Keratinocyte (primary cell): Measurements from ENCODE around the gene CENPS. TPM values are rescaled to one million over a fixed set of nuclear protein-coding genes. Genes with fewer than 3 reads are reported as not detected.
"Not testable (repeated sequence)": the region's sequence is repeated elsewhere in the genome, so short reads cannot be mapped to it uniquely, and the experiment has no call there.

Experiments
- DNase-seq: peaks from one replicate; pipeline ENCODE4 v3.0.0-alpha.2; 2011; ENCODE audit warnings: low read depth, missing footprints, low spot score
- FAIRE-seq: peaks from 2 replicates; lab custom pipeline; 2011; peaks lifted over from hg19 to GRCh38; lab: Jason Lieb, UNC
- H2AFZ ChIP-seq: 2 replicates; pipeline ENCODE4 v1.6.0; 2012; ENCODE audit warnings: low read length, control low read depth, inconsistent platforms; ENCODE audit not compliant: control insufficient read depth
- H3K27ac ChIP-seq: 2 replicates; pipeline ENCODE4 v1.5.1; 2011; ENCODE audit warnings: low read length; ENCODE audit not compliant: control insufficient read depth, insufficient read depth
- H3K27me3 ChIP-seq: 3 replicates; pipeline ENCODE4 v1.6.0; 2011; ENCODE audit warnings: low read length; ENCODE audit not compliant: control insufficient read depth, insufficient read depth; ENCODE audit errors: extremely low read depth
- H3K36me3 ChIP-seq, 2 experiments: 2 replicates in 1 of 2; 3 replicates in 1 of 2; pipeline ENCODE4 v1.5.1; 2011; ENCODE audit warnings: low read length in 2 of 2, mild to moderate bottlenecking in 1 of 2; ENCODE audit not compliant: control insufficient read depth in 2 of 2, insufficient read depth in 2 of 2; ENCODE audit errors: extremely low read depth in 1 of 2
- H3K4me1 ChIP-seq: 3 replicates; pipeline ENCODE4 v1.5.1; 2011; ENCODE audit warnings: low read length; ENCODE audit not compliant: control insufficient read depth, insufficient read depth; ENCODE audit errors: extremely low read depth
- H3K4me2 ChIP-seq: 3 replicates; pipeline ENCODE4 v1.6.0; 2011; ENCODE audit warnings: low read depth, low read length; ENCODE audit not compliant: control insufficient read depth, insufficient read depth; ENCODE audit errors: extremely low read depth
- H3K4me3 ChIP-seq, 3 experiments: fragments of 200-600 bp in 1 of 3; sonication (generic) in 1 of 3; 2 replicates in 2 of 3; 3 replicates in 1 of 3; pipeline ENCODE4 v1.5.1; 2011 to 2016; ENCODE audit warnings: low read length in 3 of 3, mild to moderate bottlenecking in 3 of 3, control low read depth in 2 of 3, inconsistent platforms in 1 of 3, low read depth in 1 of 3, mixed read lengths in 1 of 3, mixed run types in 1 of 3, moderate library complexity in 1 of 3; ENCODE audit not compliant: control insufficient read depth in 2 of 3, insufficient read depth in 2 of 3; ENCODE audit errors: extremely low read depth in 1 of 3
- H3K79me2 ChIP-seq: 2 replicates; pipeline ENCODE4 v1.6.0; 2012; ENCODE audit warnings: low read length; ENCODE audit not compliant: control insufficient read depth, insufficient read depth
- H3K9ac ChIP-seq: 3 replicates; pipeline ENCODE4 v1.6.0; 2011; ENCODE audit warnings: low read length; ENCODE audit not compliant: control insufficient read depth, insufficient read depth; ENCODE audit errors: extremely low read depth
- H3K9me1 ChIP-seq: 3 replicates; pipeline ENCODE4 v1.6.0; 2011; ENCODE audit warnings: low read length; ENCODE audit not compliant: control insufficient read depth, insufficient read depth; ENCODE audit errors: extremely low read depth
- H3K9me3 ChIP-seq: 2 replicates; pipeline ENCODE4 v1.5.1; 2012; ENCODE audit warnings: low read depth, low read length; ENCODE audit not compliant: control insufficient read depth
- H4K20me1 ChIP-seq: 3 replicates; pipeline ENCODE4 v1.6.0; 2011; ENCODE audit warnings: low read length; ENCODE audit not compliant: control insufficient read depth, insufficient read depth; ENCODE audit errors: extremely low read depth
- EZH2 ChIP-seq: IDR thresholded peaks from one replicate; pipeline ENCODE4 v1.6.1; 2012; ENCODE audit warnings: inconsistent platforms, mild to moderate bottlenecking, low read length, moderate library complexity
- dilution Hi-C: fragments of 300-500 bp; cut with MboI; formaldehyde crosslinking; loops from one replicate; pipeline ENCODE4 v1.7.0; 2020; ENCODE audit warnings: low sequenced_read_pairs; ENCODE audit not compliant: extremely low pct_ligation_motif_present
- polyA plus RNA-seq, 5 experiments: library from polyadenylated mRNA; depleted of rRNA in 3 of 5; stranded (reverse) in 3 of 5; stranded (forward) in 1 of 5; unstranded in 1 of 5; fragments of >200 nt; gene quantifications; 1 replicate in 1 of 5; 2 replicates in 3 of 5; 3 replicates in 1 of 5; pipeline versions ENCODE4 v1.2.1 to v1.2.3, GENCODE V29; 2011 to 2012; ENCODE audit warnings: missing spikeins in 2 of 5, low read depth in 1 of 5, low replicate concordance in 1 of 5
- TF ChIP-seq, protein P1 (sequence below), 3 experiments: IDR thresholded peaks in 1 of 3; conservative IDR thresholded peaks in 1 of 3; optimal IDR thresholded peaks in 1 of 3; 2 replicates in 2 of 3; 3 replicates in 1 of 3; pipeline versions ENCODE3 to v1.5.1; 2011; ENCODE audit warnings: low read length in 3 of 3, mild to moderate bottlenecking in 3 of 3, moderate library complexity in 2 of 3, control low read depth in 1 of 3, inconsistent platforms in 1 of 3; ENCODE audit not compliant: insufficient read depth in 2 of 3; ENCODE audit errors: extremely low read depth in 1 of 3

CENPS gene
- polyA plus RNA-seq, 1 donor (not counting 4 experiments of a cell fraction or from before 2014, with no cell fraction given) = 10.3 TPM

DNA sequence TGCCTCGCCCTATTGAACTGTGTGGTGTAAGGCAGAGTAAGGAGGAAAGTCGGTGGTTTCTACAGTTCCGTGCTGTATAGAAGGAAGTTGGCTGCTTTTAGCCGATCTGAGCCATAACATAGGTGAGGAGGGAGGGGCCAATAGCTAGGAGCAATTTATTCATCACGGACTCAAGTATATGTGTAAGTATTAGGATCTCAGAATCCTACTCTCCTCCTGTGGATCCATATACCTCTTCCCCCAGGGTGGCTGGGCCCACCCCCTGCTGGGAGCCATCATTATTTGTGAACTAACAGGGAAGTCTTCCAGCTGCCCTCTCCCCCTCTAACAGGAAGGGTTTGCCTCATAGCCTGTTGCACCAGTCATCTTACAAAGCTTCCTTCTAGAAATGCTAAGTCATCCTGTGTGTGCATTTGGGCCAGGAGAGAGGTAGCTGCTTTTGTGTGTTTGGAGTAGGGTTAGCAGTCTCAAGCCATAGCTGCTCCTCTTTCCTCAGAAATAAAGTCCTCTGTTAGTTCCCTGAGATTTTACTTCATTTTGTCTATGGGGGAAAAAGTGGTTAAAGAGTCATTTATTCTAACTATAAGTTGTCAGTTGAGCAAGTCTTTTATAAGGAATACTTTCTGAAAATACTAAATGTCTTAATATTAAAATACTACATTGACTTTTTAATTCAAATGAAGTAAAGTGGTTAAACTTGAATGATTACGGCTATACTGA is 14.9 kb upstream of the CENPS start:
- peaks cover 6% of the 10 kb centered on the region for H3K4me1 ChIP-seq
- no peaks in the 10 kb centered on the region for H3K9me3 ChIP-seq
- dilution Hi-C loops = no loop called here
- no peak for FAIRE-seq
- peak overlapping the region; percentile 64 for H3K27ac ChIP-seq
- no peak overlapping the region for H3K9ac ChIP-seq
- no peaks in the 10 kb centered on the region for H3K79me2 ChIP-seq
- DNase-seq = no peak
- H3K27me3 ChIP-seq = no peaks in the 10 kb centered on the region
- no peak overlapping the region for H3K4me3 ChIP-seq
- H3K36me3 ChIP-seq = peaks cover 33 to 47% of the 10 kb centered on the region in 2 experiments
- H2AFZ ChIP-seq = peak overlapping the region; percentile 28
- H3K9me1 ChIP-seq = no peaks in the 10 kb centered on the region
- H3K4me2 ChIP-seq = peak overlapping the region; percentile 27
- no peak for TF ChIP-seq EZH2
- TF ChIP-seq, protein P1, sequence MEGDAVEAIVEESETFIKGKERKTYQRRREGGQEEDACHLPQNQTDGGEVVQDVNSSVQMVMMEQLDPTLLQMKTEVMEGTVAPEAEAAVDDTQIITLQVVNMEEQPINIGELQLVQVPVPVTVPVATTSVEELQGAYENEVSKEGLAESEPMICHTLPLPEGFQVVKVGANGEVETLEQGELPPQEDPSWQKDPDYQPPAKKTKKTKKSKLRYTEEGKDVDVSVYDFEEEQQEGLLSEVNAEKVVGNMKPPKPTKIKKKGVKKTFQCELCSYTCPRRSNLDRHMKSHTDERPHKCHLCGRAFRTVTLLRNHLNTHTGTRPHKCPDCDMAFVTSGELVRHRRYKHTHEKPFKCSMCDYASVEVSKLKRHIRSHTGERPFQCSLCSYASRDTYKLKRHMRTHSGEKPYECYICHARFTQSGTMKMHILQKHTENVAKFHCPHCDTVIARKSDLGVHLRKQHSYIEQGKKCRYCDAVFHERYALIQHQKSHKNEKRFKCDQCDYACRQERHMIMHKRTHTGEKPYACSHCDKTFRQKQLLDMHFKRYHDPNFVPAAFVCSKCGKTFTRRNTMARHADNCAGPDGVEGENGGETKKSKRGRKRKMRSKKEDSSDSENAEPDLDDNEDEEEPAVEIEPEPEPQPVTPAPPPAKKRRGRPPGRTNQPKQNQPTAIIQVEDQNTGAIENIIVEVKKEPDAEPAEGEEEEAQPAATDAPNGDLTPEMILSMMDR (optimal IDR thresholded peaks at IDR 0.05 in 1 of 3, IDR thresholded peaks at IDR 0.05 in 1 of 3, conservative IDR thresholded peaks at IDR 0.05 in 1 of 3; ENCODE audit: extremely low read depth in 1 of 3, insufficient read depth in 2 of 3, low read length in 3 of 3) = no peak
- no peaks in the 10 kb centered on the region for H4K20me1 ChIP-seq

- dilution Hi-C loops, H3K9me1 ChIP-seq, H3K9me3 ChIP-seq, H3K4me1 ChIP-seq, H3K27me3 ChIP-seq, H4K20me1 ChIP-seq, FAIRE-seq, H2AFZ ChIP-seq, H3K9ac ChIP-seq, H3K4me2 ChIP-seq, H3K4me3 ChIP-seq, DNase-seq, H3K79me2 ChIP-seq: not testable (repeated sequence)
- Histone ChIP-seq H3K27ac (peak overlapping the region; percentile 48), H3K36me3 (peaks cover 32 to 45% of the 10 kb centered on the region in 2 experiments)
Observed at GRCh38 chr1:10415967-10416366, 14.3 kb upstream of the CENPS start.

DNA sequence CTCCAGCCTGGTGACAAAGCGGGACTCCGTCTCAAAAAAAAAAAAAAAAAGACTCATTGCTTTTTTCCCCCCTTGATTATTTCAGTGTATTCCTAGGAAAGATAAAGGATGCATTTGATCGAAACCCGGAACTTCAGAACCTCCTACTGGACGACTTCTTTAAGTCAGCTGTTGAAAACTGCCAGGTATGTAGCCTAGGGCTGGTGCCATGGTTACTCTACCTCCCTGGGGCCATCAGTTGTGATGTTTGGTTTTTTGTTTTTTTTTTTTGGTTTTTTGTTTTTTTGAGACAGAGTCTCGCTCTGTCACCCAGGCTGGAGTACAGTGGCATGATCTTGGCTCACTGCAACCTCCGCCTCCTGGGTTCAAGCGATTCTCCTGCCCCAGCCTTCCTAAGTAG is 11.5 kb upstream of the CENPS start:
- H3K4me2 ChIP-seq, H3K4me1 ChIP-seq, H3K9me1 ChIP-seq, H3K27ac ChIP-seq, dilution Hi-C loops, H2AFZ ChIP-seq, DNase-seq, H3K9me3 ChIP-seq, H3K79me2 ChIP-seq, H3K9ac ChIP-seq, FAIRE-seq, H3K27me3 ChIP-seq, H4K20me1 ChIP-seq, H3K4me3 ChIP-seq: not testable (repeated sequence)
- peaks cover 23 to 30% of the 10 kb centered on the region in 2 experiments for H3K36me3 ChIP-seq
